Sigmoid colon (tissue), 7 donors: ENCODE data around the gene LAMA4. TPM values are rescaled to one million over a fixed set of nuclear protein-coding genes. Genes with fewer than 3 reads are reported as not detected.
A peak's percentile ranks its signal among the peaks of the same experiment; 100 is the strongest.

ENCODE experiments used
- DNase-seq: peaks from one replicate; pipeline ENCODE4 v3.0.0-alpha.2; 2019
- H3K27ac ChIP-seq, 4 donors: fragments of 200-600 bp; sonication (generic); one replicate each; pipeline ENCODE4 v1.5.1; 2016 to 2019; ENCODE audit warnings: mild to moderate bottlenecking in 1 of 4
- H3K27me3 ChIP-seq, 3 donors: fragments of 200-600 bp; sonication (generic); one replicate each; pipeline ENCODE4 v1.5.1; 2019; ENCODE audit warnings: mild to moderate bottlenecking in 1 of 3
- H3K36me3 ChIP-seq, 4 donors: fragments of 200-600 bp; sonication (generic); one replicate each; pipeline ENCODE4 v1.5.1; 2016 to 2019
- H3K4me1 ChIP-seq, 4 donors: fragments of 200-600 bp; sonication (generic); one replicate each; pipeline ENCODE4 v1.5.1; 2017 to 2019
- H3K4me3 ChIP-seq, 4 donors: fragments of 200-600 bp; sonication (generic); one replicate each; pipeline ENCODE4 v1.5.1; 2017 to 2019; ENCODE audit warnings: mild to moderate bottlenecking in 2 of 4, moderate library complexity in 1 of 4
- H3K9me3 ChIP-seq, 4 donors: fragments of 200-600 bp in 3 of 4; sonication (generic) in 3 of 4; one replicate each; pipeline versions ENCODE4 v1.5.1 to v1.6.1; 2013 to 2019
- EP300 ChIP-seq, 4 donors: sonication (generic); formaldehyde crosslinking; IDR thresholded peaks; one replicate each; pipeline ENCODE4 v1.6.1; 2017; ENCODE audit warnings: antibody characterized with exemption in 4 of 4
- POLR2A ChIP-seq, 2 donors: fragments of 450-650 bp; IDR thresholded peaks; one replicate each; pipeline ENCODE4 v1.6.1; 2016; ENCODE audit warnings: antibody characterized with exemption in 2 of 2, mild to moderate bottlenecking in 2 of 2, moderate library complexity in 2 of 2
- POLR2AphosphoS5 ChIP-seq, 4 donors: sonication (generic); formaldehyde crosslinking; IDR thresholded peaks; one replicate each; pipeline ENCODE4 v1.6.1; 2017; ENCODE audit warnings: antibody characterized with exemption in 4 of 4
- WGBS, 2 donors: extraction: QIAGEN DNeasy Blood & Tissue Kit; methylation state at CpG; one replicate each; pipeline ENCODE4 v1.1.7; 2013; 5-methylcytosine and 5-hydroxymethylcytosine counted together
- intact Hi-C: fragments of 100-400 bp; cut with DNase I; formaldehyde crosslinking; loops from one replicate; pipeline ENCODE4 v1.15.1; 2023
- polyA plus RNA-seq, 3 donors: library from polyadenylated mRNA; stranded (reverse); fragments of 200-250 nt; gene quantifications; one replicate each; pipeline ENCODE4 v1.2.3, GENCODE V29; 2013
- total RNA-seq, 4 donors: library from RNA; depleted of rRNA; stranded (reverse); fragments of >200 nt; gene quantifications; one replicate each; pipeline ENCODE4 v1.1.0, GENCODE V29; 2016
- TF ChIP-seq, protein P1 (sequence below), 4 experiments: fragments of 450-650 bp in 3 of 4; fragments of 200-600 bp in 1 of 4; IDR thresholded peaks; one replicate each; pipeline ENCODE4 v1.5.1; 2016 to 2019; ENCODE audit warnings: antibody characterized with exemption in 4 of 4, mild to moderate bottlenecking in 3 of 4, moderate library complexity in 2 of 4
- donor health status: healthy with polysubstance abuse.
- donor health status: Bipolar disorder and iron deficiency.
- donor health status: healthy.

The LAMA4 gene
- total and polyA plus RNA-seq, 7 donors = 6.9 to 225 (median 95.3) TPM

GRCh38 chr6:112270756-112271155, 16.4 kb upstream of the LAMA4 start:
- no peaks in the 10 kb centered on the region for H3K9me3 ChIP-seq
- H3K27me3 ChIP-seq = no peaks in the 10 kb centered on the region
- intact Hi-C loops = no loop called here
- 93 to 94% methylated on average over 1 of the region's 1 CpG for WGBS, 2 donors
- H3K36me3 ChIP-seq = no peaks in the 10 kb centered on the region
- H3K4me3 ChIP-seq = no peak overlapping the region
- peak overlapping the region in 1 of 4 donors; percentile 76 for H3K27ac ChIP-seq
- TF ChIP-seq EP300 (IDR thresholded peaks at IDR 0.05) = no peak
- TF ChIP-seq, protein P1, sequence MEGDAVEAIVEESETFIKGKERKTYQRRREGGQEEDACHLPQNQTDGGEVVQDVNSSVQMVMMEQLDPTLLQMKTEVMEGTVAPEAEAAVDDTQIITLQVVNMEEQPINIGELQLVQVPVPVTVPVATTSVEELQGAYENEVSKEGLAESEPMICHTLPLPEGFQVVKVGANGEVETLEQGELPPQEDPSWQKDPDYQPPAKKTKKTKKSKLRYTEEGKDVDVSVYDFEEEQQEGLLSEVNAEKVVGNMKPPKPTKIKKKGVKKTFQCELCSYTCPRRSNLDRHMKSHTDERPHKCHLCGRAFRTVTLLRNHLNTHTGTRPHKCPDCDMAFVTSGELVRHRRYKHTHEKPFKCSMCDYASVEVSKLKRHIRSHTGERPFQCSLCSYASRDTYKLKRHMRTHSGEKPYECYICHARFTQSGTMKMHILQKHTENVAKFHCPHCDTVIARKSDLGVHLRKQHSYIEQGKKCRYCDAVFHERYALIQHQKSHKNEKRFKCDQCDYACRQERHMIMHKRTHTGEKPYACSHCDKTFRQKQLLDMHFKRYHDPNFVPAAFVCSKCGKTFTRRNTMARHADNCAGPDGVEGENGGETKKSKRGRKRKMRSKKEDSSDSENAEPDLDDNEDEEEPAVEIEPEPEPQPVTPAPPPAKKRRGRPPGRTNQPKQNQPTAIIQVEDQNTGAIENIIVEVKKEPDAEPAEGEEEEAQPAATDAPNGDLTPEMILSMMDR (IDR thresholded peaks at IDR 0.05) = no peak
- no peak for TF ChIP-seq POLR2A (IDR thresholded peaks at IDR 0.05)
- no peak for TF ChIP-seq POLR2AphosphoS5 (IDR thresholded peaks at IDR 0.05)
- DNase-seq = no peak
- peaks cover 0 to 20% (median 14%) of the 10 kb centered on the region in 4 donors for H3K4me1 ChIP-seq

DNA sequence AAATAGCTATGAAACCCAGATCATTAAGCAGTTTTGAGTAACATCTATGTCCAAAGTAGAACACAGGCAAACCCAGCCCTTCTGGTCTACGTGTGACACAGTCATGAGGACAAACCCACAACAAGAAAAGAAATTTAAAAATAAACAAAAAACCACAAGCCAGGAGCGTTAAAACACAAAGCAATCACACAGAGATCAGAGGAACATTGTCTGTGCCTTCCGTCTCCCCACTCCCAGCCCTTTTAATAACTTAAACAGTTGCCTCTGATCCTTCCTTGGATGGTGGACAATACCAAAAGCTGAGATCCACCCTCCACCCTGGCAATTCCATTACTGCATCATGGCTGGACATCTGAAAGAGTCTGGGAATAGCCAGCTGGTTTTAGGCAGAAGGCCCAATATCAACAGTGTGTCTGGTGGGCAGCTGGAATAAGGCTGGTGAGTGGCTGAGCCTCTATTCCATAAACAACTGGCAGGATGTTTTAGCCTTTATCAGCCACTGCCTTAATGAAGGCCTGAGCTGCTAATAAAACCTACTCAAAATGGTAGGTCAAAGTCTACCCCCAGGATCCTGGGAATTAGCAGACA, 15.7 kb upstream of the LAMA4 start:
- Histone ChIP-seq H3K4me3 (no peak overlapping the region), H3K36me3 (no peaks in the 10 kb centered on the region), H3K4me1 (peaks cover 0 to 20% (median 14%) of the 10 kb centered on the region in 4 donors), H3K27ac (peak overlapping the region in 3 of 4 donors; percentile 7 to 81 (median 76)), H3K9me3 (no peaks in the 10 kb centered on the region), H3K27me3 (no peaks in the 10 kb centered on the region)
- WGBS, 2 donors = 55 to 81% methylated on average over 3 of the region's 3 CpGs
- TF ChIP-seq EP300 (IDR thresholded peaks at IDR 0.05) (no peak), POLR2AphosphoS5 (IDR thresholded peaks at IDR 0.05) (no peak), POLR2A (IDR thresholded peaks at IDR 0.05) (no peak)
- TF ChIP-seq, protein P1 (IDR thresholded peaks at IDR 0.05) = no peak
- intact Hi-C loops = loop anchor here (5.0 kb wide), 1 partner anchor 88 kb away; no protein-coding TSS in a partner anchor
- DNase-seq = no peak

GRCh38 chr6:112269114-112269513, 14.7 kb upstream of the LAMA4 start:
- TF ChIP-seq EP300 (IDR thresholded peaks at IDR 0.05) = no peak
- no peak for TF ChIP-seq POLR2A (IDR thresholded peaks at IDR 0.05)
- TF ChIP-seq, protein P1 (IDR thresholded peaks at IDR 0.05) = peak in 1 of 4 experiments; percentile 23
- TF ChIP-seq POLR2AphosphoS5 (IDR thresholded peaks at IDR 0.05) = peak in 1 of 4 donors; percentile 29
- intact Hi-C loops = loop anchor here (5.0 kb wide), 1 partner anchor 87 kb away; no protein-coding TSS in a partner anchor
- DNase-seq = no peak
- 64 to 81% methylated on average over 5 of the region's 5 CpGs for WGBS, 2 donors
- no peak overlapping the region for H3K4me3 ChIP-seq
- H3K27ac ChIP-seq = peak overlapping the region; percentile 62 to 81 (median 77)
- no peaks in the 10 kb centered on the region for H3K9me3 ChIP-seq
- H3K4me1 ChIP-seq = peaks cover 0 to 20% (median 14%) of the 10 kb centered on the region in 4 donors
- no peaks in the 10 kb centered on the region for H3K27me3 ChIP-seq
- no peaks in the 10 kb centered on the region for H3K36me3 ChIP-seq

DNA sequence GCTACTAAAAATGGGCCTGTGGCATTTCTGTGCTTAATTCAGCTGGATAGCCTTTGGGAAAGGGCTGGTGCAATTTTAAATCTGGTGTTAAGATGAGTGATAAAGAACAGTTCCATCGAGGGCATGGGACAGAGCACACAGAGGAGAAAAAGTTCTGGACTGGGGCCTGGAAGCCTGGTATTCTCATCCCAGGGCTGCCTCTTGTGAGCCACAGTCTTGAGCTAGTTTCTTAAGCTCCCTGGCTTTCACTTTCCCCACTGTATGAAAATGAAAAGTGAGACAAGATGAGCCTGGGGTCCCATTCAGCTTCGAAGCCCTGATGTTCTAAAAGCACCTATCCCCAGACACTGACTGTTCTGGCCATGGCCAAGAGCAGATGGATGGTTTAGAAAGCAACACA, 14.3 kb upstream of the LAMA4 start:
- no peaks in the 10 kb centered on the region for H3K36me3 ChIP-seq
- intact Hi-C loops = loop anchor here (5.0 kb wide), 1 partner anchor 86 kb away; no protein-coding TSS in a partner anchor

More for the DNA sequence above, 14.3 kb upstream of the LAMA4 start:
- H3K4me1 ChIP-seq = peaks cover 0 to 20% (median 14%) of the 10 kb centered on the region in 4 donors
- DNase-seq = no peak
- peak overlapping the region; percentile 62 to 81 (median 77) for H3K27ac ChIP-seq
- WGBS, 2 donors = 74 to 79% methylated on average over 2 of the region's 2 CpGs
- TF ChIP-seq POLR2AphosphoS5 (IDR thresholded peaks at IDR 0.05) (no peak), POLR2A (IDR thresholded peaks at IDR 0.05) (no peak), EP300 (IDR thresholded peaks at IDR 0.05) (no peak)
- TF ChIP-seq, protein P1 (IDR thresholded peaks at IDR 0.05) = no peak
- no peaks in the 10 kb centered on the region for H3K27me3 ChIP-seq
- no peaks in the 10 kb centered on the region for H3K9me3 ChIP-seq
- H3K4me3 ChIP-seq = no peak overlapping the region
